NK-92 (cell line): ENCODE data around the gene PCDHA5.
"Not testable (repeated sequence)": the region's sequence is repeated elsewhere in the genome, so short reads cannot be mapped to it uniquely, and the experiment has no call there.

Source experiments
- DNase-seq: peaks from one replicate; lab custom pipeline; 2025; ENCODE audit not compliant: unreplicated experiment; lab: John Stamatoyannopoulos, UW

The PCDHA5 gene

DNA sequence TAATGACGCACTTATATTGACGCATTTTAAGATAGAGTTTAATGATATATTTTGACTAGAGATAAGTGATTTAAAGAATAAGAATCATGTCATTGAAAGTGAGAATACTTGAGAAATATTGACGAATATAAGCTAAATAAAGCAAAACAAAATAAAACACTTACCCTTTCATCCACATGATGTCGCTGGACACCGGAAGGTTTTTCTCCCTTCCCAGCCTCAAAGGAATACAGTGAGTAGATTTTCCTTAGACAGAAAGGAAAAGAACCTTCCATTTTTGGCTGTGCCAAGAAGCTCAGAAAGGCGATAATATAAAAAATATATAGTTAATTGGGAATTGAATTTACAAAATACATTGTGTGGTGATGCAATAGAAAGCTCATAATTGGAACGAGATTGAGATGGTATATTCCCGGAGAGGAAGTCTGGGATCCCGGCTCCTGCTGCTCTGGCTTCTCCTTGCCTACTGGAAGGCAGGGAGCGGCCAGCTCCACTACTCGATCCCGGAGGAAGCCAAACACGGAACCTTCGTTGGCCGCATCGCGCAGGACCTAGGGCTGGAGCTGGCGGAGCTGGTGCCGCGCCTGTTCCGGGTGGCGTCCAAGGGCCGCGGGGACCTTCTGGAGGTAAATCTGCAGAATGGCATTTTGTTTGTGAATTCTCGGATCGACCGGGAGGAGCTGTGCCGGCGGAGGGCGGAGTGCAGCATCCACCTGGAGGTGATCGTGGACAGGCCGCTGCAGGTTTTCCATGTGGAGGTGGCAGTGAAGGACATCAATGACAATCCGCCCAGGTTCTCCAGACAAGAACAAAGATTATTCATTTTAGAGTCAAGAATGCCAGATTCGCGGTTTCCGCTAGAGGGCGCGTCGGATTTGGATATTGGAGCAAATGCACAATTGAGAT is at the start of gene PCDHA5:
Gene PCDHA5, plus strand, starts transcription at position 239 of the 906 bp plus-strand sequence.
- no peak for DNase-seq

DNA sequence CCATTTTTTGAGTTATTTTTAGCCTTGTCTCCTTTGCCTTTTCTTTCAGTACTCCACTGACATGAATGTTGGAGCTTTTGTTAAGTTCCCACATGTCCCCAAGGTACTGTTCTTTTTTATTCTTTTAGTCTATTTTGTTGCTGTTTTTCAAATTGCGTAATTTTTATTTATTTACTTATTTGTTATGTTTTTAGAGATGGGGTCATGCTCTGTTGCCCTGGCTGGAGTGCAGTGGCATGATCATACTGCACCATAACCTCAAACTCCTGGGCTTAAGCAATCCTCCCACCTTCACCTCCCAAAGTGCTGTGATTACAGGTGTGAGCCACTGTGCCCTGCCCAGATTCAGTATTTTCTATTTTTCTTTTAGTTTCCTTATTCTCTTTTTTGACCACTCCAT is 40.9 kb upstream of the PCDHA5 start:
- no peak for DNase-seq

DNA sequence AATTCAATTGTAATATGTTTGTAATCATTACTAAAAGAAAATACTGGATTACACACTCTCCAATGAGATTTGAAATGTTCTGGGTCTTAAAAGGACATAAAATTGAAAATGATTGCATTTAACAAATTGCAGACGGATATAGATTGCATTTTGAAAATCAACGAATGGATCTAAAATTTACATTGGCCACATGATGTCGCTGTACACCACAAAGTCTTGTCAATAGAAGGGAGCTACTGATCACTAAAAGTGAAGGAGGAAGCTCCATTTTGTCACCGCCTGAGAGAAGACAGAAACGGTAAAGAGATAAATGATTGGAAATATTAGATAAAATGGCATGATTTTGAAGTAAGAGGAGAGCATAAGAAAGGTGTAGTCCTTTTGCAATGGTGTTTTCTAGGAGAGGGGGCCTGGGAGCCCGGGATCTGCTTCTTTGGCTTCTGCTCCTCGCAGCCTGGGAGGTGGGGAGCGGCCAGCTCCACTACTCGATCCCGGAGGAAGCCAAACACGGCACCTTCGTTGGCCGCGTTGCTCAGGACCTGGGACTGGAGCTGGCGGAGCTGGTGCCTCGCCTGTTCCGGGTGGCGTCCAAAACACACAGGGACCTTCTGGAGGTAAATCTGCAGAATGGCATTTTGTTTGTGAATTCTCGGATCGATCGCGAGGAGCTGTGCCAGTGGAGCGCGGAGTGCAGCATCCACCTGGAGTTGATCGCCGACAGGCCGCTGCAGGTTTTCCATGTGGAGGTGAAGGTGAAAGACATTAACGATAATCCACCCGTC is 35.3 kb upstream of the PCDHA5 start, which contains the start of gene PCDHA1:
Gene PCDHA1, plus strand, starts transcription at position 236 of the 782 bp plus-strand sequence.
- DNase-seq, result no peak

DNA sequence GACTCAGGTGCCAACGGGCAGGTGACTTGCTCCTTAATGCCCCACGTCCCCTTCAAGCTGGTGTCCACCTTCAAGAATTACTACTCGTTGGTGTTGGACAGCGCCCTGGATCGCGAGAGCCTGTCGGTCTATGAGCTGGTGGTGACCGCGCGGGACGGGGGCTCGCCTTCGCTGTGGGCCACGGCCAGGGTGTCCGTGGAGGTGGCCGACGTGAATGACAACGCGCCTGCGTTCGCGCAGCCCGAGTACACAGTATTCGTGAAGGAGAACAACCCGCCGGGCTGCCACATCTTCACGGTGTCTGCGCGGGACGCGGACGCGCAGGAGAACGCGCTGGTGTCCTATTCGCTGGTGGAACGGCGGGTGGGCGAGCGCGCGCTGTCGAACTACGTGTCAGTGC is 34.0 kb upstream of the PCDHA5 start:
- DNase-seq, result not testable (repeated sequence)

DNA sequence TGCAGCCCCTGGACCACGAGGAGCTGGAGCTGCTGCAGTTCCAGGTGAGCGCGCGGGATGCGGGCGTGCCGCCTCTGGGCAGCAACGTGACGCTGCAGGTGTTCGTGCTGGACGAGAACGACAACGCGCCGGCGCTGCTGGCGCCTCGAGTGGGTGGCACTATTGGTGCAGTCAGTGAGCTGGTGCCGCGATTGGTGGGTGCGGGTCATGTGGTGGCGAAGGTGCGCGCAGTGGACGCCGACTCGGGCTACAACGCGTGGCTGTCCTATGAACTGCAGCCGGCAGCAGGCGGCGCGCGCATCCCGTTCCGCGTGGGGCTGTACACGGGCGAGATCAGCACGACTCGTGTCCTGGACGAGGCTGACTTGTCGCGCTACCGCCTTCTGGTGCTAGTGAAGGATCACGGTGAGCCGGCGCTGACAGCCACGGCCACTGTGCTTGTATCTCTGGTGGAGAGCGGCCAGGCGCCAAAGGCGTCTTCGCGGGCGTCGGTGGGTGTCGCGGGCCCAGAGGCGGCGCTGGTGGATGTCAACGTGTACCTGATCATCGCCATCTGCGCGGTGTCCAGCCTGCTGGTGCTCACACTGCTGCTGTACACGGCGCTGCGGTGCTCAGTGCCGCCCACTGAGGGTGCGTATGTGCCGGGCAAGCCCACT is 33.4 kb upstream of the PCDHA5 start:
- DNase-seq, result not testable (repeated sequence)

DNA sequence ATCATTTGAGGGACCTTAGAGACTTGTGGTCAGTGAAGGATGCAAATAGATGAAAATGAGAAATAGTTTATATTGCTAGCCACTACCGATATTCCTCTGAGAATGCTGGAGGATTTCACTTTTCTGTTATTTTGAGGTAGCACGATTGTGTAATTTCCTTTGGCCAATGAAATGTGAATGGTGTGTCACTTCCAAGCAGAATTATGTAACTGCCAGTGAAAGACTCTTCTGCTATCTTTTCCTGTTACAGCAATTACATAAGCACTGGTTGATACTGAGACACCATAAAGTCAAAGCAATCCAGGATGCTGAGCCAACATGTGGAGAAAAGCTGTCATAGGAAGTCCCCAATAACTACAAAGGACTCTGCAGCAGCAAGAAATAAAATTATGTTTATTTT is 30.3 kb upstream of the PCDHA5 start:
- DNase-seq, result no peak

DNA sequence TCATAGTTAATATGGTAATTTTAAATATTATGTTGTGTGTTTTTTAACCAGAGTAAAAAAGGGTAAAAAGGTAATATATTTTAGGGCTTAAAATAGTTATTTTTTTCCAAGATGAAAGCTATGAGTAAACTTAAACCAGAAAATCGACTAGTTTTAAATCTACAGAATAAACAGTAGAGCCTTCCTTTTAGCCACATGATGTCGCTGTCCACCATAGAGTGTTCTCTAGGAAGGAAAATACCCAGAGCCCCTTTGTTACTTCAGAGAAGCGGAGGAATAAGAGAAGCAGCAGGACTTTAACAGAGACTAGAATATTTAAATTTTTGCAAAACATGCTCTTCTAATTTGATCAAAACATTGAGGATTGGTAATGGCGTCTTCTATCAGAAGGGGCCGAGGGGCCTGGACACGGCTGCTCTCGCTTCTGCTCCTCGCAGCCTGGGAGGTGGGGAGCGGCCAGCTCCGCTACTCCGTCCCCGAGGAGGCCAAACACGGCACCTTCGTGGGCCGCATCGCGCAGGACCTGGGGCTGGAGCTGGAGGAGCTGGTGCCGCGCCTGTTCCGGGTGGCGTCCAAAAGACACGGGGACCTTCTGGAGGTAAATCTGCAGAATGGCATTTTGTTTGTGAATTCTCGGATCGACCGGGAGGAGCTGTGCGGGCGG is 26.7 kb upstream of the PCDHA5 start, which contains the start of gene PCDHA2:
Gene PCDHA2, plus strand, starts transcription at position 258 of the 664 bp plus-strand sequence.
- DNase-seq, result no peak

DNA sequence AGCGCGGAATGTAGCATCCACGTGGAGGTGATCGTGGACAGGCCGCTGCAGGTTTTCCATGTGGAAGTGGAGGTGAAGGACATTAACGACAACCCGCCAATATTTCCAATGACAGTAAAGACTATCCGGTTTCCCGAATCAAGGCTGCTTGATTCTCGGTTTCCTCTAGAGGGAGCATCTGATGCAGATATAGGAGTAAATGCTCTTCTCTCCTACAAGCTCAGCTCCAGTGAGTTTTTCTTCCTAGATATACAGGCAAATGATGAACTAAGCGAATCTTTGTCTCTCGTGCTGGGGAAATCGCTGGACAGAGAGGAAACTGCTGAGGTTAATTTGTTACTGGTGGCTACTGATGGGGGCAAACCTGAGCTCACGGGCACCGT is 26.2 kb upstream of the PCDHA5 start:
- no peak for DNase-seq

DNA sequence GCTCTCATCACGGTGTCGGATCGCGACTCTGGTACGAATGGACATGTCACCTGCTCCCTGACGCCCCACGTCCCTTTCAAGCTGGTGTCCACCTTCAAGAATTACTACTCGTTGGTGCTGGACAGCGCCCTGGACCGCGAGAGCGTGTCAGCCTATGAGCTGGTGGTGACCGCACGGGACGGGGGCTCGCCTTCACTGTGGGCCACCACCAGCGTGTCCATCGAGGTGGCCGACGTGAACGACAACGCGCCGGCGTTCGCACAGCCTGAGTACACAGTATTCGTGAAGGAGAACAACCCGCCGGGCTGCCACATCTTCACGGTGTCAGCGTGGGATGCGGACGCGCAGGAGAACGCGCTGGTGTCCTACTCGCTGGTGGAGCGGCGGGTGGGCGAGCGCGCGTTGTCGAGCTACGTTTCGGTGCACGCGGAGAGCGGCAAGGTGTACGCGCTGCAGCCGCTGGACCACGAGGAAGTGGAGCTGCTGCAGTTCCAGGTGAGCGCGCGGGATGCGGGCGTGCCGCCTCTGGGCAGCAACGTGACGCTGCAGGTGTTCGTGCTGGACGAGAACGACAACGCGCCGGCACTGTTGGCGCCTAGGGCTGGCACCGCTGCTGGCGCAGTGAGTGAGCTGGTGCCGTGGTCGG is 25.2 kb upstream of the PCDHA5 start:
- not testable (repeated sequence) for DNase-seq

DNA sequence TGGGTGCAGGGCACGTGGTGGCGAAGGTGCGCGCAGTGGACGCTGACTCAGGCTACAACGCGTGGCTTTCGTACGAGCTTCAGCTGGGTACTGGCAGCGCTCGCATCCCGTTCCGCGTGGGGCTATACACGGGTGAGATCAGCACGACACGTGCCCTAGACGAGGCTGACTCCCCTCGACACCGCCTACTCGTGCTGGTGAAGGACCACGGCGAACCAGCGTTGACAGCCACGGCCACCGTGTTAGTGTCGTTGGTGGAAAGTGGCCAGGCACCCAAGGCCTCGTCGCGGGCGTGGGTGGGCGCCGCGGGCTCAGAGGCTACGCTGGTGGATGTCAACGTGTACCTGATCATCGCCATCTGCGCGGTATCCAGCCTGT is 24.7 kb upstream of the PCDHA5 start:
- DNase-seq, result no peak

DNA sequence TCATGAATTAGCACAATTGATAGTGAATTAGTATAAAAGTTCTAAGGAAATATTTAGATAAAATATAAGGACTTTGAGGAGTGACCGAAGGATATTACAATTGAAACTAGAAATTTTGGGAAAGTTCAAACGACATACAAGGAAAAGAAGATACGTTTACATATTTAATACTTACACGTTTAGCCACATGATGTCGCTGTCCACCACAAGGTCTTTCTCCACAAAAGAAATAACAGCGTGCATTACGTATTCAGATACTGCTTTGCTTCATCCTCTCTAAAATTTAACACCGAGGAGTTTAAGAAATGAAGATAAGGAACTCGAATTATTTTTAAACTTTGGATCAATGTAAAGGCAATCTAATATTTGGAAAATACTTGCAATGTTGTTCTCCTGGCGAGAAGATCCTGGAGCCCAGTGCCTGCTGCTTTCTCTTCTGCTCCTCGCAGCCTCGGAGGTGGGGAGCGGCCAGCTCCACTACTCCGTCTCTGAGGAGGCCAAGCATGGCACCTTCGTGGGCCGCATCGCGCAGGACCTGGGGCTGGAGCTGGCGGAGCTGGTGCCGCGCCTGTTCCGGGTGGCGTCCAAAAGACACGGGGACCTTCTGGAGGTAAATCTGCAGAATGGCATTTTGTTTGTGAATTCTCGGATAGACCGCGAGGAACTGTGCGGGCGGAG is 20.5 kb upstream of the PCDHA5 start, which contains the start of gene PCDHA3:
Gene PCDHA3, plus strand, starts transcription at position 242 of the 678 bp plus-strand sequence.
- no peak for DNase-seq

DNA sequence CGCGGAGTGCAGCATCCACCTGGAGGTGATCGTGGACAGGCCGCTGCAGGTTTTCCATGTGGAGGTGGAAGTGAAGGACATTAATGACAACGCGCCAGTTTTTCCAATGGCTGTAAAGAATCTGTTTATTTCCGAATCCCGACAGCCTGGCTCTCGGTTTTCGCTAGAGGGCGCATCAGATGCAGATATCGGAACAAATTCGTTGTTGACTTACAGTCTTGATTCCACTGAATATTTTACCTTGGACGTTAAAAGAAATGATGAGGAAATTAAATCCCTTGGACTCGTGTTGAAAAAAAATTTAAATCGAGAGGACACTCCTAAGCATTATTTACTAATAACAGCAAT is 19.9 kb upstream of the PCDHA5 start:
- DNase-seq, result no peak

DNA sequence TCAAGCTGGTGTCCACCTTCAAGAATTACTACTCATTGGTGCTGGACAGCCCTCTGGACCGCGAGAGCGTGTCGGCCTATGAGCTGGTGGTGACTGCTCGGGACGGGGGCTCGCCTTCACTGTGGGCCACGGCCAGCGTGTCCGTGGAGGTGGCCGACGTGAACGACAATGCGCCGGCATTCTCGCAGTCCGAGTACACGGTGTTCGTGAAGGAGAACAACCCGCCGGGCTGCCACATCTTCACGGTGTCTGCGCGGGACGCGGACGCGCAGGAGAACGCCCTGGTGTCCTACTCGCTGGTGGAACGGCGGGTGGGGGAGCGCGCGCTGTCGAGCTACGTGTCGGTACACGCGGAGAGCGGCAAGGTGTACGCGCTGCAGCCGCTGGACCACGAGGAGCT is 19.0 kb upstream of the PCDHA5 start:
- not testable (repeated sequence) for DNase-seq

DNA sequence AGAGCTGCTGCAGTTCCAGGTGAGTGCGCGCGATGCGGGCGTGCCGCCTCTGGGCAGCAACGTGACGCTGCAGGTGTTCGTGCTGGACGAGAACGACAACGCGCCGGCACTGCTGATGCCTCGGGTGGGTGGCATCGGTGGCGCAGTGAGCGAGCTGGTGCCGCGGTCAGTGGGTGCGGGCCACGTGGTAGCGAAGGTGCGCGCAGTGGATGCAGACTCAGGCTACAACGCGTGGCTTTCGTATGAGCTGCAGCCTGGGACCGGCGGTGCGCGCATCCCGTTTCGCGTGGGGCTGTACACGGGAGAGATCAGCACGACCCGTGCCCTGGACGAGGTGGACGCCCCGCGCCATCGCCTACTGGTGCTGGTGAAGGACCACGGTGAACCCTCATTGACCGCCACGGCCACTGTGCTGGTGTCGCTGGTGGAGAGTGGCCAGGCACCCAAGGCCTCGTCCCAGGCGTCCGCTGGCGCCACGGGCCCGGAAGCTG is 18.6 kb upstream of the PCDHA5 start:
- no peak for DNase-seq

DNA sequence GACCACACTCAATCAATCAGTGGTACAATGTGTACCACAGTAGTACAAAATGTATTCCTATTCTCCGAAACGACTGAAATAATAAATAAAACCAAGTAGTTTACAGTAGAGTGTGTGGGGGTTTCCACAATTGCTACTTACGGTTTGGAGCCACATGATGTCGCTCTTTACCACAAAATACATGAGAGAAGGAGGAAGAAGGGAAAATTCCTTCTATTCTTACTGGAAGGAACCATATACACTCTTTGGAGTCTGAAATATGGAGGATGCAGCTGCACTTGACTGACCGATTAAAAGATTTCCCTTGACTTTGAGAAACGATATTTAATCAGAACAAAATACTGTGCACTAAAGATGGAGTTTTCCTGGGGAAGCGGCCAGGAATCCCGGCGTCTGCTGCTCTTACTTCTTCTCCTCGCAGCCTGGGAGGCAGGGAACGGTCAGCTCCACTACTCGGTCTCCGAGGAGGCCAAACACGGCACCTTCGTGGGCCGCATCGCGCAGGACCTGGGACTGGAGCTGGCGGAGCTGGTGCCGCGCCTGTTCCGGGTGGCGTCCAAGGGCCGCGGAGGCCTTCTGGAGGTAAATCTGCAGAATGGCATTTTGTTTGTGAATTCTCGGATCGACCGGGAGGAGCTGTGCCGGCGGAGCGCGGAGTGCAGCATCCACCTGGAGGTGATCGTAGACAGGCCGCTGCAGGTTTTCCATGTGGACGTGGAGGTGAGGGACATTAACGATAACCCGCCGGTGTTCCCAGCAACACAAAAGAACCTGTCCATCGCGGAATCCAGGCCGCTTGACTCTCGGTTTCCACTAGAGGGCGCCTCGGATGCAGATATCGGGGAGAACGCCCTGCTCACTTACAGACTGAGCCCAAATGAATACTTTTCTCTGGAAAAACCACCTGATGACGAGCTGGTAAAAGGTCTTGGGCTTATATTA is 14.3 kb upstream of the PCDHA5 start, which contains the start of gene PCDHA4:
Gene PCDHA4, plus strand, starts transcription at position 235 of the 942 bp plus-strand sequence.
- no peak for DNase-seq

DNA sequence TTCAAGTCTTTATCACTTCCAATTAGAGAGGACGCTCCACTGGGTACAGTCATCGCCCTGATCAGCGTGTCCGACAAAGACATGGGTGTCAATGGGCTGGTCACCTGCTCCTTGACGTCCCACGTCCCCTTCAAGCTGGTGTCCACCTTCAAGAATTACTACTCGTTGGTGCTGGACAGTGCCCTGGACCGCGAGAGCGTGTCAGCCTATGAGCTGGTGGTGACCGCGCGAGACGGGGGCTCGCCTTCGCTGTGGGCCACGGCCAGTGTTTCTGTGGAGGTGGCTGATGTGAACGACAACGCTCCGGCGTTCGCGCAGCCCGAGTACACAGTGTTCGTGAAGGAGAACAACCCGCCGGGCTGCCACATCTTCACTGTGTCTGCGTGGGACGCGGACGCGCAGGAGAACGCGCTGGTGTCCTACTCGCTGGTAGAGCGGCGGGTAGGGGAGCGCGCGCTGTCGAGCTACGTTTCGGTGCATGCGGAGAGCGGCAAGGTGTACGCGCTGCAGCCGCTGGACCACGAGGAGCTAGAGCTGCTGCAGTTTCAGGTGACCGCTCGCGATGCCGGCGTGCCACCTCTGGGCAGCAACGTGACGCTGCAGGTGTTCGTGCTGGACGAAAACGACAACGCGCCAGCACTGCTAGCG is 13.0 kb upstream of the PCDHA5 start:
- DNase-seq, result not testable (repeated sequence)

DNA sequence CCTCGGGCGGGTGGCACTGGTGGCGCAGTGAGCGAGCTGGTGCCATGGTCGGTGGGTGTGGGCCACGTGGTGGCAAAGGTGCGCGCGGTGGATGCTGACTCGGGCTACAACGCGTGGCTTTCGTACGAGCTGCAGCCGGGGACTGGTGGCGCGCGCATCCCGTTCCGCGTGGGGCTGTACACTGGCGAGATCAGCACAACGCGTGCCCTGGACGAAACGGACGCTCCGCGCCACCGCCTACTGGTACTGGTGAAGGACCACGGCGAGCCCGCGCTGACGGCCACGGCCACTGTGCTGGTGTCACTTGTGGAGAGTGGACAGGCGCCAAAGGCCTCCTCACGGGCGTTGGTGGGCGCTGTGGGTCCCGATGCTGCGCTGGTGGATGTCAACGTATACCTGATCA is 12.5 kb upstream of the PCDHA5 start:
- no peak for DNase-seq

DNA sequence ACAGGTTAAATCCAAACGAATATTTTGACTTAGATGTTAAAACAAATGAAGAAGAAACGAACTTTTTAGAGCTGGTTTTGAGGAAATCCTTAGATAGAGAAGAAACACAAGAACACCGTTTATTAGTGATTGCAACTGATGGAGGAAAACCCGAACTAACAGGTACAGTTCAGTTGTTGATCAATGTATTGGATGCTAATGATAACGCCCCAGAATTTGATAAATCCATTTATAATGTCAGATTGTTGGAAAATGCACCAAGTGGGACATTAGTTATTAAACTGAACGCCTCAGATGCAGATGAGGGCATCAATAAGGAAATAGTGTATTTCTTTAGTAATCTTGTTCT is 842 bp downstream of the PCDHA5 start:
- no peak for DNase-seq
